Measurements from ENCODE around the gene CMTM3. TPM values are rescaled to one million over a fixed set of nuclear protein-coding genes. Genes with fewer than 3 reads are reported as not detected.

Gene CMTM3
- total and polyA plus RNA-seq, 4 donors: 1.6 to 12.2 (median 4.6) TPM

DNA sequence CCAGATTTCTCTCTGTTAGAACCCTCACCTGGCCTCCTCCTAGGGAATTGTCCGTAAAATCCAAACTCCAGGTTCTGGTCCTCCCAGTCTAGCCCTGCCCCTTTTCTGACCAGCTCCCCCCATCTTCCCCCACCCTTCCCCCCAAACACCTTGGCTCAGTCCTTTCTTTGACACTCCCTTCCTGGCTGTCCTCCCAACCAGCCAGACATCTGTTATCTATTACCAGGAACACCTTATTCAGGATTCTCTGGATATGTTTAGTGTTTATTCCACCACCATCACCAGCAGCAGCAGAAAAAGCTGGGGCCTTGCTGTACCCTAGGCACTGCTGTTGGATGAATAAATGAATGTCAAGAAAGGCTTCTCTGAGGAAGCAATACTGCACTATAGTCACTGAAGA is 4.0 kb upstream of the CMTM3 start:
- Histone ChIP-seq H3K4me3 (ENCODE audit: low read depth in 1 of 3, low read length in 3 of 3) (no peak overlapping the region), H3K36me3 (ENCODE audit: control insufficient read depth in 4 of 4, insufficient read depth in 3 of 4, low read depth in 1 of 4, low read length in 3 of 4) (no peaks in the 10 kb centered on the region), H3K27ac (ENCODE audit: low read depth in 1 of 2, low read length in 2 of 2) (no peak overlapping the region), H3K9me3 (ENCODE audit: control insufficient read depth in 4 of 4, low read length in 3 of 4) (no peaks in the 10 kb centered on the region), H3K4me1 (ENCODE audit: control insufficient read depth in 4 of 4, insufficient read depth in 4 of 4, low read length in 3 of 4) (peaks cover 0 to 9% (median 3%) of the 10 kb centered on the region in 4 donors), H3K27me3 (ENCODE audit: control insufficient read depth in 4 of 4, insufficient read depth in 4 of 4, low read length in 3 of 4) (no peaks in the 10 kb centered on the region), H3K9ac (ENCODE audit: low read depth in 1 of 2, low read length in 2 of 2) (no peak overlapping the region)
- 96% methylated on average over 1 of the region's 1 CpG for WGBS
- TF ChIP-seq YY1 (IDR thresholded peaks at IDR 0.05): no peak
- no peak for DNase-seq (ENCODE audit: low spot score)

DNA sequence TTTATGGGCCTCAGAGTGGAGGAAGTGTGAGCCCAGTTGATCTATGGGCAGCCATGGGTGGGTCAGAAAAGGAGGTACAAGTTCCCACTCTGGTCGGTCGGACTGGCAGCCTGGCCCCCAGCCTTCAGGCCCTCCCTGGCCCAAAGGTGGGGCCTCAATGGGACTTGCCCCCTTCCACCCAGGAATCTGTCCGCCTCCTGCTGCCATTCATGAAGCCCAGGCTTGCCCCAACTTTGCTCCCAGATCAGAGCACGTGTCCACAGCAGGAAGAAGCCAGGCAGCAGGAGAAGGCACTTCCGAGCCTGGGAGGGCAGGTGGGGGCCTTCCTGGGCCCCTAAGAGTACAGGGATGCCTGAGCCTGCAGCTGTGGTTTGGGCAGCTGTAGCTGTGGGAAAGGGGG is 3.0 kb upstream of the CMTM3 start:
- Histone ChIP-seq H3K4me3 (ENCODE audit: low read depth in 1 of 3, low read length in 3 of 3) (no peak overlapping the region), H3K27me3 (ENCODE audit: control insufficient read depth in 4 of 4, insufficient read depth in 4 of 4, low read length in 3 of 4) (no peaks in the 10 kb centered on the region), H3K4me1 (ENCODE audit: control insufficient read depth in 4 of 4, insufficient read depth in 4 of 4, low read length in 3 of 4) (peaks cover 2 to 12% (median 6%) of the 10 kb centered on the region in 4 donors), H3K9ac (ENCODE audit: low read depth in 1 of 2, low read length in 2 of 2) (no peak overlapping the region), H3K27ac (ENCODE audit: low read depth in 1 of 2, low read length in 2 of 2) (no peak overlapping the region), H3K9me3 (ENCODE audit: control insufficient read depth in 4 of 4, low read length in 3 of 4) (no peaks in the 10 kb centered on the region), H3K36me3 (ENCODE audit: control insufficient read depth in 4 of 4, insufficient read depth in 3 of 4, low read depth in 1 of 4, low read length in 3 of 4) (no peaks in the 10 kb centered on the region)
- DNase-seq (ENCODE audit: low spot score): no peak
- no peak for TF ChIP-seq JUND (IDR thresholded peaks at IDR 0.05)
- TF ChIP-seq, protein P1, sequence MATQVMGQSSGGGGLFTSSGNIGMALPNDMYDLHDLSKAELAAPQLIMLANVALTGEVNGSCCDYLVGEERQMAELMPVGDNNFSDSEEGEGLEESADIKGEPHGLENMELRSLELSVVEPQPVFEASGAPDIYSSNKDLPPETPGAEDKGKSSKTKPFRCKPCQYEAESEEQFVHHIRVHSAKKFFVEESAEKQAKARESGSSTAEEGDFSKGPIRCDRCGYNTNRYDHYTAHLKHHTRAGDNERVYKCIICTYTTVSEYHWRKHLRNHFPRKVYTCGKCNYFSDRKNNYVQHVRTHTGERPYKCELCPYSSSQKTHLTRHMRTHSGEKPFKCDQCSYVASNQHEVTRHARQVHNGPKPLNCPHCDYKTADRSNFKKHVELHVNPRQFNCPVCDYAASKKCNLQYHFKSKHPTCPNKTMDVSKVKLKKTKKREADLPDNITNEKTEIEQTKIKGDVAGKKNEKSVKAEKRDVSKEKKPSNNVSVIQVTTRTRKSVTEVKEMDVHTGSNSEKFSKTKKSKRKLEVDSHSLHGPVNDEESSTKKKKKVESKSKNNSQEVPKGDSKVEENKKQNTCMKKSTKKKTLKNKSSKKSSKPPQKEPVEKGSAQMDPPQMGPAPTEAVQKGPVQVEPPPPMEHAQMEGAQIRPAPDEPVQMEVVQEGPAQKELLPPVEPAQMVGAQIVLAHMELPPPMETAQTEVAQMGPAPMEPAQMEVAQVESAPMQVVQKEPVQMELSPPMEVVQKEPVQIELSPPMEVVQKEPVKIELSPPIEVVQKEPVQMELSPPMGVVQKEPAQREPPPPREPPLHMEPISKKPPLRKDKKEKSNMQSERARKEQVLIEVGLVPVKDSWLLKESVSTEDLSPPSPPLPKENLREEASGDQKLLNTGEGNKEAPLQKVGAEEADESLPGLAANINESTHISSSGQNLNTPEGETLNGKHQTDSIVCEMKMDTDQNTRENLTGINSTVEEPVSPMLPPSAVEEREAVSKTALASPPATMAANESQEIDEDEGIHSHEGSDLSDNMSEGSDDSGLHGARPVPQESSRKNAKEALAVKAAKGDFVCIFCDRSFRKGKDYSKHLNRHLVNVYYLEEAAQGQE (IDR thresholded peaks at IDR 0.05): no peak
- TF ChIP-seq YY1 (IDR thresholded peaks at IDR 0.05): no peak
- TF ChIP-seq, protein P2, sequence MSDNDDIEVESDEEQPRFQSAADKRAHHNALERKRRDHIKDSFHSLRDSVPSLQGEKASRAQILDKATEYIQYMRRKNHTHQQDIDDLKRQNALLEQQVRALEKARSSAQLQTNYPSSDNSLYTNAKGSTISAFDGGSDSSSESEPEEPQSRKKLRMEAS (IDR thresholded peaks at IDR 0.05): no peak
- no peak for TF ChIP-seq HNF4A (conservative IDR thresholded peaks at IDR 0.05)
- TF ChIP-seq, protein P3, sequence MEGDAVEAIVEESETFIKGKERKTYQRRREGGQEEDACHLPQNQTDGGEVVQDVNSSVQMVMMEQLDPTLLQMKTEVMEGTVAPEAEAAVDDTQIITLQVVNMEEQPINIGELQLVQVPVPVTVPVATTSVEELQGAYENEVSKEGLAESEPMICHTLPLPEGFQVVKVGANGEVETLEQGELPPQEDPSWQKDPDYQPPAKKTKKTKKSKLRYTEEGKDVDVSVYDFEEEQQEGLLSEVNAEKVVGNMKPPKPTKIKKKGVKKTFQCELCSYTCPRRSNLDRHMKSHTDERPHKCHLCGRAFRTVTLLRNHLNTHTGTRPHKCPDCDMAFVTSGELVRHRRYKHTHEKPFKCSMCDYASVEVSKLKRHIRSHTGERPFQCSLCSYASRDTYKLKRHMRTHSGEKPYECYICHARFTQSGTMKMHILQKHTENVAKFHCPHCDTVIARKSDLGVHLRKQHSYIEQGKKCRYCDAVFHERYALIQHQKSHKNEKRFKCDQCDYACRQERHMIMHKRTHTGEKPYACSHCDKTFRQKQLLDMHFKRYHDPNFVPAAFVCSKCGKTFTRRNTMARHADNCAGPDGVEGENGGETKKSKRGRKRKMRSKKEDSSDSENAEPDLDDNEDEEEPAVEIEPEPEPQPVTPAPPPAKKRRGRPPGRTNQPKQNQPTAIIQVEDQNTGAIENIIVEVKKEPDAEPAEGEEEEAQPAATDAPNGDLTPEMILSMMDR (IDR thresholded peaks at IDR 0.05; ENCODE audit: low read depth, low read length, missing input control): no peak
- no peak for TF ChIP-seq NR2F2 (IDR thresholded peaks at IDR 0.05)
- TF ChIP-seq RXRA (IDR thresholded peaks at IDR 0.05): no peak
- 96% methylated on average over 5 of the region's 5 CpGs for WGBS

DNA sequence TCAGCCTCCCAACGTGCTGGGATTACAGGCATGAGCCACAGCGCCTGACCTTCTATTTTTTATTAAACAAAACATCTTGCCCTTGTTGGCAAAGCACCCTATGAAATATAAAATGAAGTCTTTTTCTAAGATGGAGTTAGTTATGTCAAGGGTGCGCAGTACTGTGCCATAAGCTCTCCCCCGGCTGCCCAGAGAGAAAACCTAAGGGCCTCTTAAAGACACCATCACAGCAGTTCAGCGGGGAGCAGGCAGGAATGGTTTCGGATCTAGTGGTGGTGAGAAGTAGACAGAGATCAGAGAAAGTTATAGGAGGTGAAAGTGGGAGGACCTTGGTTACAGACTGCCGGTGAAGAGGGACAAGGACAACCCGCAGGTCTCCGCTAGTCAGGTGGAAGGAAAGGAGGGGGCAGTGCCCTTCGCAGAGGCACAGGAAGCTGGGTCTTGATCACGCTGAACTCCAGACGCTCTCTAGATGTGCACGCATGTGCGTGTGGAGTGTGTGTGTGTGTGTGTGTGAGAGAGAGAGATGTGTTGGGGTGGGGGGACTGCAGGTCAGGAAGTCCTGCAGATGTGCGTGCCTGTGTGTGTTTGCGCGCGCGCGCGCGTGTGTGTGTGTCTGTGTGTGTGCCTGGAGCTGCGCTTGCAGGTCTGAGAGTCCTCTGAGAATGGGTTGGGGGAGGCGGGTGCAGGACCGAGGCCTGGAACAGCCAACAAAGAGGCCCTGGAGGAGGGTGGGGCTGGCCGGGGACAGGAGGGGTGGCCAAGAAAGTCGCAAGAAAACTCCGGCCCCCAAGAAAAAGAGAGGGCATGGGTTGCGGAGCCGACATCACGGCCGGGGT is 748 bp upstream of the CMTM3 start:
- peak; percentile 56 for DNase-seq (ENCODE audit: low spot score)
- TF ChIP-seq SP1 (IDR thresholded peaks at IDR 0.05) (no peak), FOXA1 (IDR thresholded peaks at IDR 0.05) (no peak), GABPA (IDR thresholded peaks at IDR 0.05 in 1 of 2, conservative IDR thresholded peaks at IDR 0.05 in 1 of 2) (no peak), EGR1 (IDR thresholded peaks at IDR 0.05; ENCODE audit: low read depth in 2 of 2) (no peak), RXRA (IDR thresholded peaks at IDR 0.05) (no peak), HNF4G (IDR thresholded peaks at IDR 0.05) (no peak), TAF1 (conservative IDR thresholded peaks at IDR 0.05) (no peak), YY1 (IDR thresholded peaks at IDR 0.05) (no peak)
- TF ChIP-seq, protein P2 (IDR thresholded peaks at IDR 0.05): no peak
- peaks cover 2 to 16% (median 7%) of the 10 kb centered on the region in 4 donors for H3K4me1 ChIP-seq (ENCODE audit: control insufficient read depth in 4 of 4, insufficient read depth in 4 of 4, low read length in 3 of 4)
- H3K9me3 ChIP-seq (ENCODE audit: control insufficient read depth in 4 of 4, low read length in 3 of 4): no peaks in the 10 kb centered on the region
- H3K27ac ChIP-seq (ENCODE audit: low read depth in 1 of 2, low read length in 2 of 2): peak overlapping the region in 1 of 2 donors; percentile 31
- H3K4me3 ChIP-seq (ENCODE audit: low read depth in 1 of 3, low read length in 3 of 3): peak overlapping the region; percentile 1 to 70 (median 26)
- no peaks in the 10 kb centered on the region for H3K27me3 ChIP-seq (ENCODE audit: control insufficient read depth in 4 of 4, insufficient read depth in 4 of 4, low read length in 3 of 4)
- H3K36me3 ChIP-seq (ENCODE audit: control insufficient read depth in 4 of 4, insufficient read depth in 3 of 4, low read depth in 1 of 4, low read length in 3 of 4): no peaks in the 10 kb centered on the region
- H3K9ac ChIP-seq (ENCODE audit: low read depth in 1 of 2, low read length in 2 of 2): no peak overlapping the region
- WGBS: 40% methylated on average over 32 of the region's 32 CpGs

Measured in liver (tissue), 9 donors.